CD4-positive, alpha-beta T cell (primary cell): ENCODE data around the gene DDX18. TPM values are rescaled to one million over a fixed set of nuclear protein-coding genes. Genes with fewer than 3 reads are reported as not detected.

Source experiments
- ATAC-seq: fragments of 200-7000 bp; cut with Tn5 transposase; one replicate; pipeline ENCODE4 v1.10.0; 2022; ENCODE audit warnings: mild to moderate bottlenecking; ENCODE audit not compliant: poor library complexity
- CTCF ChIA-PET: fragments of 350-600 bp; sonication (Branson Sonifier 250); formaldehyde crosslinking; loops from one replicate; lab custom pipeline; 2021; ENCODE audit warnings: antibody characterized with exemption, inconsistent platforms; lab: Charles Lee
- POLR2A ChIA-PET: fragments of 350-600 bp; sonication (Branson Sonifier 250); formaldehyde crosslinking; loops from one replicate; lab custom pipeline; 2021; ENCODE audit warnings: antibody characterized with exemption, inconsistent platforms; lab: Charles Lee
- DNase-seq, 14 experiments: peaks; one replicate each; pipeline ENCODE4 v3.0.0-alpha.2; 2013 to 2020; ENCODE audit warnings: mixed read lengths in 2 of 14
- H3K27ac ChIP-seq, 2 donors: one replicate each; pipeline versions ENCODE4 v1.5.1 to v1.7.0; 2013; ENCODE audit warnings: low read length in 2 of 2, low read depth in 1 of 2, mild to moderate bottlenecking in 1 of 2
- H3K27me3 ChIP-seq, 2 experiments: 1 replicate in 1 of 2; 2 replicates in 1 of 2; pipeline versions ENCODE4 v1.6.1 to v1.7.0; 2013; ENCODE audit warnings: low read length in 2 of 2, control low read depth in 1 of 2, mild to moderate bottlenecking in 1 of 2, moderate library complexity in 1 of 2; ENCODE audit not compliant: insufficient read depth in 2 of 2, control insufficient read depth in 1 of 2
- H3K36me3 ChIP-seq: one replicate; pipeline ENCODE4 v1.6.1; 2013; ENCODE audit warnings: low read length, control low read depth; ENCODE audit not compliant: insufficient read depth
- H3K4me1 ChIP-seq: one replicate; pipeline ENCODE4 v1.6.1; 2013; ENCODE audit warnings: low read length, control low read depth; ENCODE audit not compliant: insufficient read depth
- H3K4me3 ChIP-seq: one replicate; pipeline ENCODE4 v1.5.1; 2013; ENCODE audit warnings: mild to moderate bottlenecking, low read length, moderate library complexity
- H3K9me3 ChIP-seq, 2 experiments: 1 replicate in 1 of 2; 2 replicates in 1 of 2; pipeline versions ENCODE4 v1.6.1 to v1.7.0; 2013; ENCODE audit warnings: low read length in 2 of 2, mild to moderate bottlenecking in 2 of 2, control low read depth in 1 of 2, moderate library complexity in 1 of 2; ENCODE audit not compliant: control insufficient read depth in 1 of 2, insufficient read depth in 1 of 2
- H3K27ac Mint-ChIP-seq: one replicate; pipeline ENCODE4 v1.8.0; 2020; ENCODE audit warnings: mixed read lengths
- H3K27me3 Mint-ChIP-seq: one replicate; pipeline ENCODE4 v1.8.0; 2021; ENCODE audit warnings: mixed read lengths
- H3K36me3 Mint-ChIP-seq: one replicate; pipeline ENCODE4 v1.8.0; 2021; ENCODE audit warnings: low read depth, mixed read lengths
- H3K4me1 Mint-ChIP-seq: one replicate; pipeline ENCODE4 v1.8.0; 2021; ENCODE audit warnings: low read depth, mixed read lengths
- H3K4me3 Mint-ChIP-seq: one replicate; pipeline ENCODE4 v1.8.0; 2020; ENCODE audit warnings: mild to moderate bottlenecking, mixed read lengths
- H3K9me3 Mint-ChIP-seq: one replicate; pipeline ENCODE4 v1.8.0; 2020; ENCODE audit warnings: mixed read lengths
- CTCF ChIP-seq: fragments of 200-600 bp; IDR thresholded peaks from one replicate; pipeline ENCODE4 v1.8.0; 2022; ENCODE audit warnings: antibody characterized with exemption, mild to moderate bottlenecking
- intact Hi-C, 2 experiments: fragments of 100-400 bp; cut with DNase I in 1 of 2; cut with micrococcal nuclease in 1 of 2; formaldehyde crosslinking; loops; one replicate each; pipeline versions ENCODE4 v1.15.1 to v1.9.0; 2023 to 2025; cut with DNase I, micrococcal nuclease
- total RNA-seq, 174 experiments: library from RNA in 2 of 174; stranded (reverse) in 2 of 174; gene quantifications; one replicate each; pipeline ENCODE4 v1.2.3 and lab custom pipeline; 2021 to 2026

Gene DDX18
- total RNA-seq, 2 experiments from 2014 or later = 172 to 177 TPM

DNA sequence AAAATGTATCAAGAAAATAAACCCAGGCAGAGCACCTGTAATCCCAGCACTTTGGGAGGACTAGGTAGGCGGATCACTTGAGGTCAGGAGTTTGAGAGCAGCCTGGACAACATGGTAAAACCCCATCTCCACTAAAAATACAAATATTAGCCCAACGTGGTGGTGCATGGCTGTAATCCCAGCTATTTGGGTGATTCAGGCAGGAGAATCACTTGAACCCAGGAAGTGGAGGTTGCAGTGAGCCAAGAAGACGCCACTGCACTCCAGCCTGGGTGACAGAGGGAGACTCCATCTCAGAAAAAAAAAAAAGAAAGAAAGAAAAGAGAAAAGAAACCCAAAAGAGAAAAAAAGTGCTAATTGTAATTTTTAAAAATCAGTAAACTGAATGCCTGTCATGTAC is 41.4 kb downstream of the DDX18 start:
- ATAC-seq (no peak), DNase-seq (no peak)
- Histone ChIP-seq H3K27me3 (peaks cover 8 to 25% of the 10 kb centered on the region in 2 experiments), H3K36me3 (no peaks in the 10 kb centered on the region), H3K4me1 (no peaks in the 10 kb centered on the region), H3K27ac (no peak overlapping the region), H3K4me3 (no peak overlapping the region), H3K9me3 (peaks cover 0 to 22% of the 10 kb centered on the region in 2 experiments)
- TF ChIP-seq CTCF = no peak
- peaks cover 3% of the 10 kb centered on the region for H3K9me3 Mint-ChIP-seq
- no peak overlapping the region for H3K27ac Mint-ChIP-seq
- CTCF ChIA-PET = no interaction called here
- H3K36me3 Mint-ChIP-seq = no peaks in the 10 kb centered on the region
- POLR2A ChIA-PET = no interaction called here
- H3K4me1 Mint-ChIP-seq = no peaks in the 10 kb centered on the region
- intact Hi-C loops = no loop called here
- peaks cover 70% of the 10 kb centered on the region for H3K27me3 Mint-ChIP-seq
- no peak overlapping the region for H3K4me3 Mint-ChIP-seq

DNA sequence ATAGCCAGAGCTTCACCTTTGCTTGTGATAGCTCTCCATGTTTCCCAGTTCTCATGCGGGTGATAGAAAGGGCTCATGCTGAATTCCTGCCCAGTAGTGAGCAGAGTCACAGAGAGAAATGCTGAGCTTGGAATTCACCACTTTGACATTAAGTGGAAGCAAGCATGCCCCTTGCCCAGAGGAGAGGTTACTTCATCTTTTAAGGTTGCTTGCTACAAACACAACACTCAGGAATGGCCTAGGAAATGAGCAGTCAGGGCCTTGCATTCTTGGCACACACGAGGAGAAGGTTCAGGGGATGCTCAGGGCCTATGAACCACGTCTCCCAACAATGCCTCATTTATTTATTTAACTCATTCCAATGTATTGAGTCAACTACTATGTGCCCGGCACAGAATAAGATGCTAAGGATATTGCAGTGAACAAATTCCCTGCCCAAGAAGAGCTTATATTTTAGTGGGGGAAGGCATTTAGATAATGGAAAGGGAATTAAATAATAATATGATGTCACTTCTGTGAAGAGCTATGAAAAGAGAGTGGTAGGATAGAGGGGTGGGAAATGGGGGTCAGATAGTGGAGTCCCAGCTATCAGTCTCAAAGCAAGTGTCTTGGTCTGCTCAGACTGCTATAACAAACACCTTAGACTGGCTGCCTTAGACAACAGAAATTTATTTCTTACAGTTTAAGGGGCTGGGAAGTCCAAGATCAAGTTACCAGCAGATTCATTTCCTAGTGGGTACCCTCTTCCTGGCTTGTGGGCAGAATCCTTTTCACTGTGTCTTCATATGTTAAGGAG is 42.1 kb downstream of the DDX18 start:
- ChIA-PET POLR2A (no interaction called here), CTCF (no interaction called here)
- Histone ChIP-seq H3K27ac (no peak overlapping the region), H3K36me3 (no peaks in the 10 kb centered on the region), H3K4me3 (no peak overlapping the region), H3K4me1 (no peaks in the 10 kb centered on the region), H3K9me3 (peaks cover 0 to 22% of the 10 kb centered on the region in 2 experiments), H3K27me3 (peaks cover 1 to 19% of the 10 kb centered on the region in 2 experiments)
- Mint-ChIP-seq H3K27ac (no peak overlapping the region), H3K36me3 (no peaks in the 10 kb centered on the region), H3K9me3 (peaks cover 4% of the 10 kb centered on the region), H3K27me3 (peaks cover 67% of the 10 kb centered on the region), H3K4me3 (no peak overlapping the region), H3K4me1 (no peaks in the 10 kb centered on the region)
- intact Hi-C loops = no loop called here
- no peak for ATAC-seq
- no peak for DNase-seq
- TF ChIP-seq CTCF = no peak

- no peak overlapping the region for H3K27ac ChIP-seq
These were observed 43.8 kb downstream of the DDX18 start for GRCh38 chr2:117858336-117858735.

More at GRCh38 chr2:117858336-117858735, 43.8 kb downstream of the DDX18 start:
- DNase-seq (no peak), ATAC-seq (no peak)
- Mint-ChIP-seq H3K4me3 (no peak overlapping the region), H3K27me3 (peaks cover 49% of the 10 kb centered on the region), H3K9me3 (peaks cover 4% of the 10 kb centered on the region), H3K36me3 (no peaks in the 10 kb centered on the region), H3K27ac (no peak overlapping the region), H3K4me1 (no peaks in the 10 kb centered on the region)
- H3K4me3 ChIP-seq = no peak overlapping the region
- TF ChIP-seq CTCF = no peak
- peaks cover 0 to 22% of the 10 kb centered on the region in 2 experiments for H3K9me3 ChIP-seq
- ChIA-PET CTCF (no interaction called here), POLR2A (no interaction called here)
- no peaks in the 10 kb centered on the region for H3K4me1 ChIP-seq
- H3K36me3 ChIP-seq = no peaks in the 10 kb centered on the region
- intact Hi-C loops = no loop called here
- peaks cover 0 to 15% of the 10 kb centered on the region in 2 experiments for H3K27me3 ChIP-seq
